Astrocyte of the spinal cord (primary cell): ENCODE data around the gene ROCK1.

ENCODE experiments used
- DNase-seq: peaks from one replicate; pipeline ENCODE4 v3.0.0; 2011; ENCODE audit warnings: low read depth, low spot score
- H3K4me3 ChIP-seq: 2 replicates; pipeline ENCODE4 v1.5.1; 2011; ENCODE audit warnings: low read depth, mild to moderate bottlenecking, low read length, moderate library complexity
- in situ Hi-C: cut with HindIII; loops from 2 replicates; pipeline ENCODE4 v1.10.0; 2017; ENCODE audit warnings: low sequenced_read_pairs
- TF ChIP-seq, protein P1 (sequence below): IDR thresholded peaks from 2 replicates; pipeline ENCODE4 v1.5.1; 2012; ENCODE audit warnings: low read depth, mild to moderate bottlenecking, low read length, inconsistent platforms

ROCK1 gene

DNA sequence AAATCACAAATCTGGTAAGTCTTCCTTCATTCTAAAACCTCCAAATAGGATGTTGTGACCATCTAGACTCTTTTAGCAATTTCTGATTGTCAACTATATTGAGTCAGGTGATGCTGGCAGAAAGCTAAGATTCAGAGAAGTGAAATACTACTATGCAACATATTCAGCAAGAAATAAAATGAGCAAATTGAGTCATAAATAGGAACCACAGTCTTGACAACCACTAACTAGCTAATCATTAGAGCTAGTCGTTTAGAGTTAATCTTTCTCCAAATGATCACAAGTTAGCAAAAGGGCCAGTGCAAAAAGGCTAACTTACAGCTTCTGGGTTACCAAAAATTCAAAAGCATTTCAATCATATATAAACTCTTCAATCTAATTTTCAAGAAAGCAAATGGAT is 54.5 kb downstream of the ROCK1 start:
- TF ChIP-seq, protein P1, sequence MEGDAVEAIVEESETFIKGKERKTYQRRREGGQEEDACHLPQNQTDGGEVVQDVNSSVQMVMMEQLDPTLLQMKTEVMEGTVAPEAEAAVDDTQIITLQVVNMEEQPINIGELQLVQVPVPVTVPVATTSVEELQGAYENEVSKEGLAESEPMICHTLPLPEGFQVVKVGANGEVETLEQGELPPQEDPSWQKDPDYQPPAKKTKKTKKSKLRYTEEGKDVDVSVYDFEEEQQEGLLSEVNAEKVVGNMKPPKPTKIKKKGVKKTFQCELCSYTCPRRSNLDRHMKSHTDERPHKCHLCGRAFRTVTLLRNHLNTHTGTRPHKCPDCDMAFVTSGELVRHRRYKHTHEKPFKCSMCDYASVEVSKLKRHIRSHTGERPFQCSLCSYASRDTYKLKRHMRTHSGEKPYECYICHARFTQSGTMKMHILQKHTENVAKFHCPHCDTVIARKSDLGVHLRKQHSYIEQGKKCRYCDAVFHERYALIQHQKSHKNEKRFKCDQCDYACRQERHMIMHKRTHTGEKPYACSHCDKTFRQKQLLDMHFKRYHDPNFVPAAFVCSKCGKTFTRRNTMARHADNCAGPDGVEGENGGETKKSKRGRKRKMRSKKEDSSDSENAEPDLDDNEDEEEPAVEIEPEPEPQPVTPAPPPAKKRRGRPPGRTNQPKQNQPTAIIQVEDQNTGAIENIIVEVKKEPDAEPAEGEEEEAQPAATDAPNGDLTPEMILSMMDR, result no peak
- H3K4me3 ChIP-seq, result no peak overlapping the region
- in situ Hi-C loops, result no loop called here
- DNase-seq, result no peak

DNA sequence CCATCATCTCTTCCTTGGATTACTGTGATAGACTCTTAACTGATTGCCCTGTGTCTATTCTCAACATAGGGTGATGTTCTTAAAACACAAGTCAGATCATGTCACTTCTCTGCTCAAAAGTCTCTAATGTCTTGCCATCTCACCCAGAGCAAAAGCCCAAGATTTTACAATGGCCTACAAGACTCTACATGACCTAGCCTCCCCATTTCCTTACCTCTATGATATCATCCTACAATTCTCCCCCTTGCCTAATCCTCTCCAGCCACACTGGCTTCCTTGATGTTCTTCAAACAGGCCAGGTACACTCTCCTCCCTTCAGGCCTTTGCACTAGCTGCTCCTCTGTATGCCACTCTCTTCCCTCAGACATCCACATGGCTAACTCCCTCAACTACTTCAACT is 55.1 kb downstream of the ROCK1 start:
- in situ Hi-C loops, result no loop called here
- no peak overlapping the region for H3K4me3 ChIP-seq
- DNase-seq, result no peak

GRCh38 chr18:21054252-21054821 is 57.3 kb downstream of the ROCK1 start:
- no peak for DNase-seq
- no peak overlapping the region for H3K4me3 ChIP-seq
- in situ Hi-C loops, result no loop called here
- TF ChIP-seq, protein P1, result no peak

More for the DNA sequence above, 55.1 kb downstream of the ROCK1 start:
- TF ChIP-seq, protein P1, result no peak

GRCh38 chr18:21053127-21053526 is 58.5 kb downstream of the ROCK1 start:
- TF ChIP-seq, protein P1, result no peak
- DNase-seq, result peak; percentile 86
- H3K4me3 ChIP-seq, result no peak overlapping the region
- in situ Hi-C loops, result no loop called here

- in situ Hi-C loops, result no loop called here
- TF ChIP-seq, protein P1, result no peak
- H3K4me3 ChIP-seq, result no peak overlapping the region
- DNase-seq, result no peak
Observed at GRCh38 chr18:21052385-21052784, 59.2 kb downstream of the ROCK1 start.

DNA sequence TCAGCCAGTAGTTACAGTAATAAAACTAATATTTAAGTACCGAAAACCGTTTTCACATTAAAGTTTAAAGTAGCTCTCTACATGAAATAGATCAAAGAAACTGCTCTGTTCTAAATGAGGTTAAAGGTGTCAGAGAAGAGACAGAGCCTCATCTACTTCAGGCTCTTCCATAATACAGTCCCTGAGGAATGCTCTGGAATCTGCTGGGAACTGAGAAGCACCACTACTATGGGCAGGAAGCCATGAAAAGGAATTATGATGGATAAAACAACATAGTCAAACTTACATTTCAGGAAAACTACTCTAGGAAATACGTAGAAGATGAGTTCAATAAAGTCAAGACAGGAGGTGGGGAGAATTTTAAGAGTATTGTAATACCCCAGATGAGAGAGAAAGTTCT is 60.0 kb downstream of the ROCK1 start:
- DNase-seq, result no peak
- in situ Hi-C loops, result no loop called here
- TF ChIP-seq, protein P1, result no peak
- no peak overlapping the region for H3K4me3 ChIP-seq
